Measurements from ENCODE around the gene KATNAL2. TPM values are rescaled to one million over a fixed set of nuclear protein-coding genes. Genes with fewer than 3 reads are reported as not detected.
"Not testable (repeated sequence)": the region's sequence is repeated elsewhere in the genome, so short reads cannot be mapped to it uniquely, and the experiment has no call there.

Gene KATNAL2
- total RNA-seq, 1 donor from 2014 or later, result 4.5 TPM

DNA sequence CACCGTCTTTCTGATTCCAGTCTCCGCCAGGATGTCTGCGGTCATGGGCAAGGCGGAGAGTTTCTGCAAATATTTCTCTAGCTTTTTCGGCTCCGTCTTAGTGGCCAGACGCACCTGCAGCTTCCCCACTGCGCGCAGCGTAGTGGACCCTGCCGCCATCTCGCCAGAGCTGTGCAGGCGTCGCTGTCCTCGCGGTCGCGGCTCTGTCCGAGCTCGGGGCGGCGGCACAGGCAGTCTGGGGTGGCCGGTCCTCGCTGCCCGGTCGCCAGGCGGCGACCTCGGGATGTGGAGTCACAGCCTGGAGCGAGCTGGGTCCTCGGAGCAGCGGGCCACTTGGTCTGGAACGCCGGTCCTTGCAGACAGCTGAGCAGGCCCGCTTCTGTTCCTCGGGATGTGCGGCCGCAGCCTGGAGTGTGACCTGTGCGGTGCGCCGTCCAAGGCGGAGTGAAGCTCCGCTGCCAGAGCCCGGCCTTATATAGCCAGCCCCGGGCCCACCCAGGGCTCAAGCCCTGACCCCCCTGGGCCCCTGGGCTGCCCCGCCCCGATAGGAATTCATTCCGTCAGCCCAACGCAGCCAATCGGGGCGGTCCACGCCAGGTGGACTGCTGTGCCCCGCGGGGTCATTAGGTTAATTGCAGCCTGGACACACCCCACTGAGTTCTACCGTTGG is 112.4 kb downstream of the KATNAL2 start:
- DNase-seq (ENCODE audit: low spot score), result not testable (repeated sequence)
- ATAC-seq, result peak; percentile 17

DNA sequence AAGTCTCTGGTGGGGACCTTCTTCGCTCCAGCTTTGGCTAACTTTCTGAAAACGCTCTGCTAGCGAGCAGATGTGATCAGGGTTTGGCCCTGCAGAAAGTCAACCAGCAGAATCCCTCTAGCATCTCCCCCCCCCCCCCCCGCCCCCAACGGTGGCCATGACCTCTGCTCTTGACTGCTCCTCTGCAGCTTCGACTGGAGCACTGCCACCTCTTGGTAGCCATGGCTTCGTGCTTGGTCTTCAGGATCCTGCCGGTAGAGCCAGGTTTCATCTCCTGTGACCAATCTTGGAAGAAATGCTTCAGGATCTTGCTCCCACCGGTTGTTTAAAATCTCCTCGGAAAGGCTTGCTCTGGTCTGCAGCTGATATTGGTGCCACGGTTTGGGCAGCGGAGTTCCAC is 113.5 kb downstream of the KATNAL2 start:
- DNase-seq (ENCODE audit: low spot score); ATAC-seq: not testable (repeated sequence)

DNA sequence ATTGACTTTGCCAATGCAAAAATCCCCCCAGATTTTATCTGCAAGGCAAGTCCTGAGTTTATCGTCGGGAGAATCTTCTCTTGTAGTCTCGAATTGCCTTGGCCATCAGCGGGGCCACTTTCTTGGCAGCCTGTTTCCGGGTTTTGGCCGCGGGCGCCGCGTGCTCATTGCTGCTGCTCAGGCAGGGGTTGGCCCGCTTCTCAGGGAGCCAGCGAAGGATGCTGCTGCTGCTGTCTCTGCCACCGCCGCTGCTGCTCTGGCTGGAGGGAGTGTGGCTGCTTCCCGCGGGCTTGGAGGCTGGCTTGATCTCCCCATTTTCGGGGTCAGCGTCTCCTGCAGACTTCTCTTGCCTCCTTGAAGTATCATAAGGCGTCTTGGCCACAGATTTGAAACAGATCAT is 115.5 kb downstream of the KATNAL2 start:
- DNase-seq (ENCODE audit: low spot score), result no peak
- no peak for ATAC-seq

DNA sequence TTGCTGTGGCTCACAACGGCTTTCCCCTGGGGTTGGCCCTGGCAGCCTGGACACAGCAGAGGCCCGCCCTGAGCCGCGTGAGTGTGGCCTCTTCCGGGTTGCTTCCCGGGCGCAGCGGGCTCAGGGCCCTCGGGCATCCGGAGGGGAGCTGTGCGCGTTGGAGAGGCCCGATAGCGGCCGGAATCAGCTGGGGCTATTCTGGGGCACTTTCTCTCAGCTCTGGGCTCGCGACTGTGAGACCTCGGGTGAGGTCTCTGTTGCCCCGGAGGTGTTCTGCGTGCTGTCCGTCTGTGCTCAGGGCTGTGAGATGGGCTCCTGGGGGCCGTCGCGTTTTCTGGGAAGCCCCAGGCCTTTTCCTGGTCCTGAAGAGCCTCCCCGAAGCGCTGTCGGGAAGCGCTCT is 117.2 kb downstream of the KATNAL2 start:
- ATAC-seq, result not testable (repeated sequence)

DNA sequence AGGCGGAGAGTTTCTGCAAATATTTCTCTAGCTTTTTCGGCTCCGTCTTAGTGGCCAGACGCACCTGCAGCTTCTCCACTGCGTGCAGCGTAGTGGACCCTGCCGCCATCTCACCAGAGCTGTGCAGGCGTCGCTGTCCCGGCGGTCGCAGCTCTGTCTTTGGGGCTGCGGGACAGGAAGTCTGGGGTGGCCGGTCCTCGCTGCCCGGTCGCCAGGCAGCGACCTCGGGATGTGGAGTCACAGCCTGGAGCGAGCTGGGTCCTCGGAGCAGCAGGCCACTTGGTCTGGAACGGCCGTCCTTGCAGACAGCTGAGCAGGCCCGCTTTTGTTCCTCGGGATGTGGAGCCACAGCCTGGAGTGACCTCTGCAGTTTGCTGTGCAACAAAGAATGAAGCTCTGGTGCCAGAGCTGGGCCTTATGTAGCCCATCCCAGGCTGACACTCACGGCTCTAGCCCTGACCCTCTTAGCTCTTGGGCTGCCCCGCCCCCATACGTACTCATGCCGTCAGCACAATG is 117.8 kb downstream of the KATNAL2 start, which contains the start of gene ELOA2:
TSS of gene ELOA2 (minus strand) at position 466 of the 516 bp plus-strand sequence. CDS start at position 109, 357 bp downstream.
- DNase-seq (ENCODE audit: low spot score) (no peak), ATAC-seq (no peak)

More for the DNA sequence above, 117.2 kb downstream of the KATNAL2 start:
- DNase-seq (ENCODE audit: low spot score), result not testable (repeated sequence)

DNA sequence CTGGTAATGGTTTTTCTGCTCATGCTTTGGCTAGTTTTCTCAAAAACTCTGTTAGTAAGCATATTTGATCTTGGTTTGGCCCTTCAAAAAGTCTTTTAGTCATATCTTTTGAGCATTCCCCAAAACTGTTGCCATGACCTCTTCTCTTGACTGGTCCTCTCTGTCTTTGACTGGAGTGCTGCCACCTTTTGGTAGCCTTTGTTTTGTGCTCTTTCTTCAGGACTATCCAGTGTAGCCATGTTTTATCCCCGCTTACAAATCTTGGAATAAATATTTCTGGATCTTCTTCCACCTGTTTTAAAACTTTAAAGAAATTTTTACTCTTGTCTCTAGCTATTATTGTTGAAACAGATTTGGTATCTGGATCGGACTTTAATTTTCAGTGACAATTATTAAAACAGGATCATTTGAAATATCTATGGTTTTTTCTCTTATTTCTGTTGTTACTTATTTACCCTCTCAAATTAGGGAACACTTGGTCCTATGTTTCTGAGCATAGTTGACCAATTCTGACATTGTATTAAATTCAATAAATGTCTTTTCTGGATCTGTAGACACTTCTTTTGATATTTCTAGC is 119.0 kb downstream of the KATNAL2 start:
- DNase-seq (ENCODE audit: low spot score) (no peak), ATAC-seq (peak; percentile 88)

DNA sequence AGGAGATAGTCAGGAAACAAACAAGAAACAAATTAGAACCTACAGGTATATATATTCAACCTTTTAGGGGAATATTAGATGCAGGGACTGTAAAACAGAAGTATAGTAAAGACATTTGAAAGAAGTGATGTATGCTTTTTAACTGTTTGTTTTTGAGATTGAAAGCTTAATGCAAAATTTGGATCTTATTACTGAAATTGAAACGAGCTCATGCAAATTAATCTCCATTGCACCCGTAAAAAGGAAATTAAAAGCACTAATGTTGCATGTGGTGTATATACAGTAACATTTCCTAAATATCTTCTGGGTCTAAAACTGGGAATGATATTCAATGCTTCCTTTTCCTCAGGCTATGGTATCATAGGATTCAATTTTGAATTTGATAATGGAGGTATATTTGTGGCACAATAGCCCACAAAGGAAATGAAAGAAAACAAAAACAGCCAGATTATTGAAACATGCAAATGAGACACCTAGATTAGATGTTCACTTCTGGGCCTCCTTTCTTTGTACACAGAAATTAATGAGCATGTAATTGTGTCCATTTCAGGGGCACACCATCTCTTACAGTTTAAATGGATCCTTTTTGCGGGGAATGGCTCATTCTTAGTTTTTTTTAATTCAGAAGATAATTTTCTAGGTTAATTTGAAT is 119.7 kb downstream of the KATNAL2 start:
- ATAC-seq, result no peak

DNA sequence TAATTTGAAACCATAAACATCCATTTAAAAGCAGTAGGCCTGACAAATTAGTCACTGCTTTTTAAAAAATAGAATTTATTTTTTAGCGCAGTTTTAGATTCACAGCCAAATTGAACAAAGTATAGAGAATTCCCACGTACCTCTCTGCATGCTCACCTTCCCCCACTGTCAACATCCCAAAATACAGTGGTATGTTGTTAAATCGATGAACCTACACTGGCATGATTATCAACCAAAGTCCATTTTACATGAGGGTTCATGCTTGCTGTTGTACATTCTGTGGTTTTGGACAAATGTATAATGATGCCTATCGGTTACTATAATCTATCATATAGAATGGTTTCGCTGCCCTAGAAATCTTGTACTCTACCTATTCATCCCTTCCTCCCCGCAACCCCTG is 123.6 kb downstream of the KATNAL2 start:
- ATAC-seq (peak; percentile 68), DNase-seq (ENCODE audit: low spot score) (no peak)

More for the DNA sequence above, 119.7 kb downstream of the KATNAL2 start:
- DNase-seq (ENCODE audit: low spot score), result no peak

DNA sequence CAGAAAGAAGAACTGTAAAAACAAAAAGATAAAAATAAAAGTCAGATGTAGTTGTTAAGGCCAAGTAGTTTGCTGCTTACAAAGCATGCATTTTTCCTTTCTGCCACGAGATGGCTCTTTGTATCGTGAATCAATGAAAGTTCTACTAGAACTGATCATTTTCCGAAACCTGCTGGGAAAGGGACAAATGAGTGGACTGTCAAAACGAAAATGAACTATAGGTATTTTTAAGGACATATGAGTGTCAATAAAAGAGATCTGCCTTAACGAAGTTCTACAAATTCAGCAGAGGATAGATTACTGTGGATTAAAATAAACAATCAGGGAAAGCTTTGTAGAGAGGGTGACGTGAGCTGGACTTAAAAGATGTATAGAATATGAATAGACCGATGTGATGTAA is 133.1 kb downstream of the KATNAL2 start:
- DNase-seq (ENCODE audit: low spot score), result no peak
- peak; percentile 79 for ATAC-seq

DNA sequence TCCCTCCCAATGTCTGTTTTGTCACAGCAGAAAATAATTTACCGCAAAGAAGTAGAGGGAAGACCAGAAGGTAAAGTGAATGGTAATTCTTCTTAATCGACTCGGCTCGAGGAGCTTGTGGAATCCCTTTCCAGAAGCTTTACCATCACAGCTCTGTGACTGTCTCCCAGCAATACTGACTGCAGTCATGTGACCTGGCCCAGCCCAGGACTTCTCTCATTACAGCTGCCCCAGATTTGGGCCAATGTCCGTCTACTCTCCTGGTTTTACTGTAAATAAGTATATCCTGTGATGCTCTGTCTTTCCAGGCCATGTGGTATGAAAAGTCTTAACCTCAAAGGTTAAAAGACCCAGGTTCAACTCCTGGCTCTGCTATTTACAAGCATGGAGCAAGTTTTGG is 137.0 kb downstream of the KATNAL2 start:
- DNase-seq (ENCODE audit: low spot score), result no peak
- ATAC-seq, result no peak

DNA sequence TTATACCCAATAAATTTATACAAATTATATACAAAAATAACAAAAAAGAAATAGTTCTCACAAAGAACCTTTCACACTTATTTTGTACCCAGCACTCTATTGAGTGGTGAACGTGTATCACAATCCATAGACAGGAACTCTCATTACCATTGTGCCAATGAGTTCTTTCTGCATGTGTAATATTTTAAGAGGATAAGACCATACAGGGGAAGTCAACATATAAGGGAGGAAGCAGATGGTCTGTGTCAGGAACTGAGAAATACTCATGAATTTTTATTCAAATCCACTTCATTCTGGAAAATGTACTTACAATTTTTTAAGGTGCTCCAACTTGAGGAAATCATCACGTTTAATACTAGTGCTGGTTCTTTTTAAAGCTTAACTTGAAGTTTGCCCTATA is 145.1 kb downstream of the KATNAL2 start:
- no peak for ATAC-seq

DNA sequence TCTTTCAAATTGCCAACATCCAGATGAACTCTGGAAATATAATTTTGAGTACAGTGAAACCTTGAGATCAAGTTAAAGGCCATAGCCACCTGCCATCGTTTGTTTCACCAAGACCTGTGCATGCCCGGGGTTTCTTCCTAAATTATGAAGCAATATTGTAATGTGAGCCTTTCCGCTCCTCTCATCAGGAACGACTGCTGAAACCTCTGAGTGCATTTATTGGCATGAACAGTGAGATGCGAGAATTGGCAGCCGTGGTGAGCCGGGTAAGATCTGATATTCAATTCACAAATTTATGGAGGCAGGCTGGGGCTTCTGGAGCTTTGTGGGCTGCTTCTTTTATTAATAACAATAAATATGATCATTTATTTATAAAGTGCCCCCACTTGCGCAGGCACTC is 145.7 kb downstream of the KATNAL2 start:
- ATAC-seq (no peak), DNase-seq (ENCODE audit: low spot score) (no peak)

More for the DNA sequence above, 145.1 kb downstream of the KATNAL2 start:
- DNase-seq (ENCODE audit: low spot score), result no peak

DNA sequence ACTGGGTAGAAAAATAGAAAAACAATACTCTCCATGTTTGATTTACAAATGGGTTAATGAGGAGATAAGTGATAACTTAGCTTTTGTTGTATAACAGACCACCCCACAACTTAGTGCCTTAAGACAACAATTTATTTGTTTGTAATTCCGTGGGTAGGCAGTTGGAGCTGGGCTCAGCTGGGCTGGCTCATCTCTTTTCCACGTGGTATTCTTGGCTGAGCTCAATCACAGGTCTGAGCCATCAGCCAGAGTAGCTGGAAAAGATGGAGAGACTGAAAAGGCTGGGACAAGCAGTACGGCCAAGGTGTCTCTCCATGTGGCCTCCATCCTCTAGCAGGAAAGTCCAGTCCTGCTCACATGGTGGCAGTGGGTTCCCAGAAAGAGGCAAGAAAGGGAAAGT is 150.2 kb downstream of the KATNAL2 start:
- no peak for DNase-seq (ENCODE audit: low spot score)
- no peak for ATAC-seq

DNA sequence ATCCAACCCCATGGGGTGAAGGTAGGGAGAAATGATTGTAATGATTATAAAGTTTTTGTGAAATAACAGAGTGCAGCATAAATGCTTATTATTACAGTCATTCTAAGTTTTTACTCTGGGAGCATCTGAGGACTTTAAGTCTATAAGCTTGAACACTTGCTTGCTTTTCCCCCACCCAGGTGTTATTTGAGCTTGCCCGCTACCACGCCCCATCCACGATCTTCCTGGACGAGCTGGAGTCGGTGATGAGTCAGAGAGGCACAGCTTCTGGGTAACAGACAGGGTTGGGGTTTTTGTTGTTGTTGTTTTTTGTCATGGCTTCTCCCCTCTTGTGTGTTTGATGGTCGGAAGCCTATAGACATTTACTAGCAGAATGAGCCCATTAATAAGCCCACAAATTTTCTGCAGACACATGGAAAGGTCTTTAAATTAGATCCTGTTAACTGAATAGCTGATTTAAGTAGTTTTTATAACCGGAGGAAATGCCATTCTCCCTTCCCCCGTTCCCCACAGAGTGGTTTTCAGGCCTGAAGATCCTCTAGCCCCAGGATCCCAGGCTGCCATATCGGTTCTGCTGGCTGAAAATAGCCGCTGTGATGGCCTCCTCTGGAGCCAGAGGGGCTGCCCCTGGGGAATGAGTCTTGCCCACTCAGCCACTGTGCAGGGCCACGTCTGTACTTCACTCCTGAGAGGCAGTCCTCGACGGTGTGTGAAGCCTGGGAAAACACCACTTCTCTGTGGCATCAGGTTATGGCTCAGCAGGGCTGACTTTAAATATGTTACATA is 157.9 kb downstream of the KATNAL2 start:
- ATAC-seq, result no peak
- no peak for DNase-seq (ENCODE audit: low spot score)

DNA sequence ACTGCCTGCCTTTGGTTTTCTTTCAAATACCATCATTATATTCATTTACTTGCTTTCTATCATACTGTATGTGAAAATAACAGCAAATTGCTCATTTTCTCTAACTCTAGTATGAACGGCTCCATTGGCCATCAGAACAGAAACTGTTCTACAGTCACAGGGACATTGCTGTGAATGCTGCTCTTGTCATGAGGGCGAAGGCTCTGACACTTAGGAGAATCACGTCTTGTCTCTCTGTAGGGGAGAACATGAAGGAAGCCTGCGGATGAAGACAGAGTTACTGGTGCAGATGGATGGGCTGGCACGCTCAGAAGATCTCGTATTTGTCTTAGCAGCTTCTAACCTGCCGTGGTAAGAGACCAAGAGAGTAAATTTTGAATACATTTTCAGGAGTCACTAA is 159.7 kb downstream of the KATNAL2 start:
- DNase-seq (ENCODE audit: low spot score) (no peak), ATAC-seq (no peak)

DNA sequence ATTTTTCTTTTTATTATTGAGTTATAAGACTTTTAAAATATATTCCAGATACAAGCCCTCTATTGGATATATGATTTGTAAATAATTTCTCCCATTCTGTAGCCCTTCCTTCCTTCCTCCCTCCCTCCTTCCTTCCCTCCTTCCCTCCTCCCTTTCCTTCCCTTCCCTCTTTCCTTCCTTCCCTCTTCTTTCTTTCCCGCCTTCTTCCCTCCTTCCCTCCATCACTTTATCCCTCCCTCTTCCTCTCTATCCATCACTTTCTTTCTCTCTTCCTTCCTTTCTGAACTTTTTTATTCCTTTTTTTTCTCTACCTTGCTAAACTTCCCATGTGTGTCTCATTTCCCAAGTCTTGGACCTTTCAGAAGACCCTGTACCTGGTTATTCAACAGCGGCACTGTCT is 163.5 kb downstream of the KATNAL2 start:
- ATAC-seq (no peak), DNase-seq (ENCODE audit: low spot score) (no peak)

DNA sequence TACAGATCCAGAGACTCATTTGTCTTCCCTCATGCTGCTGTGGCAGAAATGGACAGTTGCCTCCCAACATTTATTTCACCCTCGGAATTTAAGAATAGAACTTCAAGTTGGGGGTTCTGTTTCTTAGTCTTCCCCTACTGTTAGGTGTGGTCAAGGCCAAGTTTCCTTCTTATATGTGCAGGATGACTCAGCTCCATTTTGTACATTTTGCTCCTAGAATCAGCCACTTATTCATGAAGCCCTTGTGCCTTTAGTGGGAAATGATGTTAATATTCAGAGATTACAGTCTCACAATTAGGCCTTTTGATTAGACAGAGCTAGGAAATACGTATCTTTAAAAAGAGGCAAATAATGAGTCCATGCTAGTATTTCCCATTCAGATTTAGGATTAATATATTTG is 164.2 kb downstream of the KATNAL2 start:
- ATAC-seq (no peak), DNase-seq (ENCODE audit: low spot score) (no peak)

DNA sequence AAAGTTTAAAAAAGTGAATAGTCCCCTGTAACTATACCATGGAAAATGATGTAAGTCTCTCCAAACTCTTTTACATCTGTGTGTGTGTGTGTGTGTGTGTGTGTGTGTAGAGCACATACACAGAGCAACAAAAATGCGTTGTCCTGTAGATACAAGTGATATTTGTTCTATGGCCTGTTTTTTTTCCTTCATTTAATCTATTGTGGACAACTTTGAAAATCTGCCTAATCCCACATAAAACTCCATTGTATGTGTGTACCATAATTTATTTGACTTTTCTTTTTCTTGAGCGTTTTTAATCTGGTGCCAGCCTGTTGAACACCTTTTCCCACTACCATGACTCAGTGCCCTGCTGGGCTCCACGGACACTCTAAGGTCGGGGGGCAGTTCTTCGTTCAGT is 170.3 kb downstream of the KATNAL2 start:
- ATAC-seq (no peak), DNase-seq (ENCODE audit: low spot score) (no peak)

DNA sequence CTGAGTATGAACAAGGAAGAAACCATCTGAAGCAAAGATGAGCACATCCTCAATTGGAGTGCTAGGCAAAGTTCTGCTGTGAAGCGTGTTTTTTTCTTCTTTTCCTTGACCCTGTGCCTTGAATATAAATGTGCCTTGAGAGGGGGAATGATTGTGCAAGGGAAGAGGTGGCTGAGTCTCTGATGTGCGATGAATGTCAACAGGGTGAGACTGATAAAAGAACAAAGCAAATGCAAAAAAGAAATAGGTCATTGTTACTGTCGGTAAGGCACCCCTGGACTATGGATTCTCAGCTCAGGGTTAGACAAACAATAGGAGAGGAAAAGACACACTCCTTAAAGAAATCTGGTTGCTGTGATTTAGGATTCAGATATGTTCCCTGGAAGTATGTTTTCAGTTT is 178.4 kb downstream of the KATNAL2 start:
- DNase-seq (ENCODE audit: low spot score), result no peak
- no peak for ATAC-seq

DNA sequence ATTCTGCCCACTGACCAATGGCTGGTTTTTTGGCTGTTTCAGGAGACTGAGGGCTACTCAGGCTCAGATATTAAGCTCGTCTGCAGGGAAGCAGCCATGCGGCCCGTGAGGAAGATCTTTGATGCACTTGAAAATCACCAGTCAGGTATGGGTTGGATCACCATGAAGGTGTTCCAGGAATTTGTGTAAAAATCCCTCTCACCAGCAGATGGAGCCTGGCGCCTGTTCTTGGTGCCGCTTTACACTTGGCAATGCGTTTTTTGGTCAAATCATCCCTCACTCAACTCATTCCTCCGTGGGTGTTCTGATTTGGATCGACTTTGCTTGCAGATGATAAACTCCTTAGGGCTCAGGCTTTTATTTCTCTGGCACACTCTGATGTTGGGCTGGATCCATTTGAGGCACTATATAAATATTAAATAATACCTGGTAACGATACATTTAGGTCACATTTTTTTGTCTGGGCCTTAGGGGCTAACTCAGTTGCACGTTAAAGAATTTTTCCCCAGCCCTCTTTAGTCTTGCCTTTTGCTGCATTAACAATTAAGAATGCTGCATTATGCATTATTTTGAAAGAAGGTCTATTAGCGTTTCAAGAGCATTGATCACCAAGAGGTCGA is 182.9 kb downstream of the KATNAL2 start:
- ATAC-seq (peak; percentile 94), DNase-seq (ENCODE audit: low spot score) (peak; percentile 60)

DNA sequence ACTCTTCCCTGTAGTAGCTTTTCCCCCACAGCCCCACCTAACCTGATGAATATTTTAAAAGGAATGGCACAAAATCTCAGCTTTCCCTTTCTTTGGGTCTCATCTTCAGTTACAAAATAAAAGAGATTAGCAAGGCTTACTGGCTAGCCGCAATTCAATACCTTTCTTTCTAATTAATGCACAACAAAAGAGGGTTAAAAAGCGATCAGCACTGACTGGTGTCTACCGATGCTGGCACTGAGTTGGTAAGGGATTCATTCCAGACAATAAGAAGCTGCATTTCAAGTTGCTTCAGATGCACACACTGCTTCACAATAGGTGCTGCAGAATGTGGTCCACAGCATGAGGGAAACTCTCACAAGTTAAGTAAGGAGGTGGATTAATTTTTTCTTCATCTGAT is 191.0 kb downstream of the KATNAL2 start:
- no peak for DNase-seq (ENCODE audit: low spot score)
- no peak for ATAC-seq
